T-helper 2 cell treated with Interferon-gamma antibody and Interleukin-4, amounts not matched to agents 5 μg/mL and 100 μg/mL, for 36 hours (primary cell): Measurements from ENCODE around the gene FABP2.
"Not testable (repeated sequence)": the region's sequence is repeated elsewhere in the genome, so short reads cannot be mapped to it uniquely, and the experiment has no call there.

ENCODE experiments used
- DNase-seq: peaks from one replicate; pipeline ENCODE4 v3.0.0; 2021; ENCODE audit warnings: low spot score
- H3K27ac Mint-ChIP-seq: one replicate; pipeline ENCODE4 v1.8.0; 2021; ENCODE audit warnings: mild to moderate bottlenecking, mixed read lengths
- H3K27me3 Mint-ChIP-seq: one replicate; pipeline ENCODE4 v1.8.0; 2021; ENCODE audit warnings: low read depth, mixed read lengths
- H3K36me3 Mint-ChIP-seq: one replicate; pipeline ENCODE4 v1.8.0; 2021; ENCODE audit warnings: low read depth, mixed read lengths
- H3K4me1 Mint-ChIP-seq: one replicate; pipeline ENCODE4 v1.8.0; 2021; ENCODE audit warnings: low read depth, mixed read lengths
- H3K4me3 Mint-ChIP-seq: one replicate; pipeline ENCODE4 v1.8.0; 2022; ENCODE audit warnings: mild to moderate bottlenecking, moderate library complexity, mixed read lengths
- H3K9me3 Mint-ChIP-seq: one replicate; pipeline ENCODE4 v1.8.0; 2021; ENCODE audit warnings: mixed read lengths

The FABP2 gene

DNA sequence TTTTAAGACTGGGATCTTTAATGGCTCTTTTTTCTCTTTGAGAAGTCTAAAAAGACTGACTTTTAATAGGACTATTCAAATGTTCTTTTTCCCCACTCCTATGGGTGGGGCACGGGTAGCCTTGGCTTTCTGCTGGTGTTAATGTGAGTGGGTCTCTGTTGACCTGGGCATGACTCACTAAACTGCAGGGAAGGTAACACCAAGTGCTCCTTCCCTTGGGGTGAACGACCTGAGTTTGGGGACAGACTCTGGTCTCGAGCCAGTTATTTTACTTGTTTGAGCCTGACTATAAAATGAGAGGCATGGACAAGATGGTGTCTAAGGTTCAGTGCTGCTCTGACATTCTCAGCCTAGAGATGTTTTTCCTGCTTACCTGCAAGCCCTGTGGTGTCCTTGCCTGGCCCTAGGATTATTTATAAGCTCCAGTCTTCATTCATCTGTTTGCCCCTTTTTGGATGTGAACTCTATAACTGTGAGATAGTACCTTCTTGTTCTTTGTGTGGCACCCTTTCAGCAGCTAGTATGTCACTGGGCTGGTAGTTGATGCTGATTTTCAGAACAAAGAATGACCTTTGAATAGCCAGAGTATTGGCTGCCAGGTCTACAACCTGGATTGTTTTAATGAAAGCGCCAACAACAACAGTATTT, 14.5 kb upstream of the FABP2 start:
- H3K36me3 Mint-ChIP-seq, H3K27me3 Mint-ChIP-seq, DNase-seq, H3K4me3 Mint-ChIP-seq, H3K9me3 Mint-ChIP-seq, H3K27ac Mint-ChIP-seq, H3K4me1 Mint-ChIP-seq: not testable (repeated sequence)

DNA sequence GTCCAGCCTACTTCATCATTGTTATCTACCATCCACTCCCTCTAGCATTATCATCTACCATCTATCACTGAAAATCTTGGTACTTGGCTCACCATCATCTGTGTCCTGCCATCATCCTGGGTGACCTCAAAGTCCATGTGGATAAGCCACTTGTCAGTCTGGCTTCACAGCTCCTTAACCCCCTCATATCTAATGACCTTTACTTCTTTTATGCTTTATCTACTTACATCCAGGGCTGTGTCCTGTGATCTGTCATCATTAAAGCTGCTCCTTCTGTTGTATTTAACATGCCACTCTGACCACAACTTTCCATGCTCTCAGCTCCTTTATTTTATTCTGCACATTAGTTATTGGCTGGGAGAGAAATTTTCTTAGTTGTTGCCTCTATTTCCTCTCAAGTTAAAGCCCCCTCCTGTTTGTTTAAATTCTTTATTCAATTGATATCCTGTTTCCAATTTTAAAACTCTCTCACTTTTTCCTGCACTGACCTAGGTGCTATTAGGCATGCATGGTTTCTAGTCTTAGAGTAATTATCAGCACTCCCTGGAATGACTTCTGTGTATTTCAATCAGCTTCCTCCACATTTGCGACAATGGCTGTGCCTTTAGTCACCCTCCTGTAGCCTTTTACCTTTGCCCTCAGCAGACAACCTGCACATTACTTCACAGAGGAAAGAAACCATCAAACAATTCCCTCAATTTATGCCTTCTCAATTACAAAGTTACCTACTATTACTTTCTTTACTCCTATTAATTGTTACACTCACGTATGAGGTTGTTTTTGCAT, 8.1 kb upstream of the FABP2 start:
- H3K4me3 Mint-ChIP-seq: no peak overlapping the region
- DNase-seq: no peak
- H3K36me3 Mint-ChIP-seq: no peaks in the 10 kb centered on the region

DNA sequence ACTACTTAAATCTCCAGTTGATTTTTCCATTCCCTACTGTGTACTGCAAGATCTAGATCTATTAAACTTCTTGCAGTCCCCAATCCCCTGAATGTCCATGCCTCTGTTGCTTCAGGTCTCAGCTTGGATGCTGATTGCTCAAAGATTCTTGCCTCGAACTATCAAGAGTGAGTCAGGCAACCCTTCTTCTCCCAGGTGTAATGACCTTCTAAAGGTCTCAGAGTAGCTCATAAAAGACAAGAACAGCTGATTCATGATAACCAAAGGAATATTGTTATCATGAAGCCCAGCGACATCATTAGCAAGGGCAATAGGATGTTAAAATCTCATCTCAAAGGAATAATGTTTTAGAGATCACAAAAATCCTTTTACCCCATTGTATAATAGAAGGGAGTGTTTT, 6.8 kb upstream of the FABP2 start:
- H3K4me1 Mint-ChIP-seq: no peaks in the 10 kb centered on the region

More for the DNA sequence above, 8.1 kb upstream of the FABP2 start:
- peaks cover 3% of the 10 kb centered on the region for H3K27me3 Mint-ChIP-seq
- no peaks in the 10 kb centered on the region for H3K9me3 Mint-ChIP-seq
- no peak overlapping the region for H3K27ac Mint-ChIP-seq
- H3K4me1 Mint-ChIP-seq: no peaks in the 10 kb centered on the region

DNA sequence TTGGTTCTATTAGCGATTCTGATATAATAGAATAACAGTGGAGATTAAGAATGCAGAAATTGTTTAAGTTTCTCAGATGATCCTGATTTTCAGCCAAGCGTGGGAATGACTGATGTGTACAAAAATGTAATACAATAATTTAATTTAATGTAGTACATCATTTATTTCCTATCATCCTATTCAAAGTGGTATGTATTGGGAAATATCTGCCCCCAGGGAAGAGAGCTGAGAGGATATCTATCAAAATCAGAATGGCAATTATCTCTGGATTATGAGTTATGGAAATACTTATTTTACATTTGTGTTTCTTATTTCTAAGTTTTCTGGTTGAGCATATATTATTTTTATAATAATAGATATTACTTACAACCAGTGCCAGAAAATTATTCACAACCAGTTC, 3.9 kb downstream of the FABP2 start:
- no peaks in the 10 kb centered on the region for H3K9me3 Mint-ChIP-seq
- H3K36me3 Mint-ChIP-seq: no peaks in the 10 kb centered on the region
- DNase-seq: no peak
- peaks cover 36% of the 10 kb centered on the region for H3K27me3 Mint-ChIP-seq
- no peak overlapping the region for H3K27ac Mint-ChIP-seq
- H3K4me1 Mint-ChIP-seq: no peaks in the 10 kb centered on the region
- no peak overlapping the region for H3K4me3 Mint-ChIP-seq

More for the DNA sequence above, 6.8 kb upstream of the FABP2 start:
- H3K4me3 Mint-ChIP-seq: no peak overlapping the region
- H3K27me3 Mint-ChIP-seq: peaks cover 3% of the 10 kb centered on the region
- no peak for DNase-seq
- H3K27ac Mint-ChIP-seq: no peak overlapping the region
- H3K9me3 Mint-ChIP-seq: no peaks in the 10 kb centered on the region
- H3K36me3 Mint-ChIP-seq: no peaks in the 10 kb centered on the region

DNA sequence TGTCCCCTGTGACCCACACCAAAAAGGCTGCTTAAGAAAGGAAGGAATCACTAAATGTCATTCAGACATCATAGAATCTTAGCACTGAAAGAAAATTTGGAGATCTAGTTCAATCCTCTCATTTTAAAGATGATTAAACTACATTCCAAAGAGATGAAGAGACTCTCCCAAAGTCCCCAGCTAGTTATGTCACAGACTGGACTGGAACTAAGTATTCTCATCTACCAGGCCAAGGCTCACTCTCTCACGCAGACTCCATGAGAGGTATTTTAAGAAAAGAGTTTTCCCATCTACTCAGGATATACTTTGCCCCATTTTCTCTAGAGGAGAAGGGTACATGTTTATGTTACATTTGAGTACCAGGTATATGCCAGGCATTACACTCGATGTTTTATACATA, 6.9 kb downstream of the FABP2 start:
- DNase-seq: no peak
- Mint-ChIP-seq H3K4me1 (no peaks in the 10 kb centered on the region), H3K36me3 (no peaks in the 10 kb centered on the region), H3K27me3 (peaks cover 29% of the 10 kb centered on the region), H3K4me3 (no peak overlapping the region), H3K9me3 (no peaks in the 10 kb centered on the region), H3K27ac (no peak overlapping the region)

DNA sequence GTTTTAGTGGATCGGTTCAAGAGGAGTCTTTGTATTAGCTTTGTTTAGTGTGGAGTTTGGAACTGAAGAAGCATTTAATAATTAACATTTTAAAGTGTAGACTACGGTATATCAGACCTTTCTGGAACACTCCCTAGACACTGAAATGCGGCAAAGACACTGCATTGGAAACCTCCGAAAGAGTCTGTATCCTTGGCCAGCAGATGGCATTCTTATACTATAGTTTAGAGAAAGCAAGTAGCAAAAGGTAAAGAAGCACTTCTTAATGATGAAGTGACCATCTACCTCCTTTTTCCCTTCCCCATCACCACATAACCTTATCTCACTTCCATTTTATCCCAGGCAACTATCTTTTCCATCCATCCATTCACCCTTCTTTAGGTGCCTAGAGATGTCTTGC, 7.6 kb downstream of the FABP2 start:
- no peak for DNase-seq
- H3K4me1 Mint-ChIP-seq: no peaks in the 10 kb centered on the region
- H3K27ac Mint-ChIP-seq: no peak overlapping the region

DNA sequence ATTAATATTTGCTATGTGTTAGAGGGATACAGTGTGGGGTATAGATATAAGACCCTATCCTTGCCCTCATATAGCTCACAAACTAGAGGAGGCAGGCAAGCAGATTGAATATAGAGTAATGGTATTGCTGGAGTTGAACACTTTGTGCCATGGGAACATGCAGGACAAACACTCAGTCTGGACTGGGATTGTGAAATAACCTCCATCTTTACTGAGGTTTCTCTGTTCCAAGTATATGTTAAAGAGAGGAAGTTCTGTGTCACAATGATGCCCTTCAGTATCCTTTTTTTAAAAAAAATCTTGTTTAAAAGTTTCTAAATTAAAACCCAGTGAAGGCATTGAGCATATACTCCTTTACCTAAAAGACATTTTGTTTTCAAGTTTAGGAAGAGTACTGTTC, 8.7 kb downstream of the FABP2 start:
- Mint-ChIP-seq H3K9me3 (no peaks in the 10 kb centered on the region), H3K4me1 (no peaks in the 10 kb centered on the region), H3K4me3 (no peak overlapping the region), H3K36me3 (no peaks in the 10 kb centered on the region), H3K27me3 (peaks cover 29% of the 10 kb centered on the region), H3K27ac (no peak overlapping the region)
- no peak for DNase-seq

More for the DNA sequence above, 7.6 kb downstream of the FABP2 start:
- Mint-ChIP-seq H3K4me3 (no peak overlapping the region), H3K27me3 (peaks cover 29% of the 10 kb centered on the region), H3K36me3 (no peaks in the 10 kb centered on the region), H3K9me3 (no peaks in the 10 kb centered on the region)

DNA sequence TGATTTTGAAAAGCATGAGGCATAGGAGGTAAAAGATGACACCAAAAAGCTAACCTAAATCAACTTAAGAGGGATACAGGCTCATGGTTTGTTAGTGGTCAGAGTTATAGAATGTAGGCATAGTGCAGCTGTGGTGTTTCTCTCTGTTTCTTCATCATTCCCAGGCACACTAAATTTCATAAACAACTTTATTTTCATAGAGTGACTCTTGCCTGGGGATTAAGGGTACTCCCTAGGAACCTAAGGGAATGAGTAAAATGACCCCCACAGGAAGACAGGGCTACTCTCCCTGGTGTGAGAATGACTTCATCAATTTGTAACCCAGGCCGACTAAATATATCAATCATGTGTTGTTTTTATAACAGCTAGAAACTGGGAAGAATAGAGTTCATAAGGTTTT, 11.1 kb downstream of the FABP2 start:
- H3K4me1 Mint-ChIP-seq: peaks cover 6% of the 10 kb centered on the region
- peaks cover 21% of the 10 kb centered on the region for H3K27me3 Mint-ChIP-seq
- no peak for DNase-seq
- no peaks in the 10 kb centered on the region for H3K36me3 Mint-ChIP-seq
- no peaks in the 10 kb centered on the region for H3K9me3 Mint-ChIP-seq
- H3K4me3 Mint-ChIP-seq: no peak overlapping the region
- H3K27ac Mint-ChIP-seq: no peak overlapping the region

DNA sequence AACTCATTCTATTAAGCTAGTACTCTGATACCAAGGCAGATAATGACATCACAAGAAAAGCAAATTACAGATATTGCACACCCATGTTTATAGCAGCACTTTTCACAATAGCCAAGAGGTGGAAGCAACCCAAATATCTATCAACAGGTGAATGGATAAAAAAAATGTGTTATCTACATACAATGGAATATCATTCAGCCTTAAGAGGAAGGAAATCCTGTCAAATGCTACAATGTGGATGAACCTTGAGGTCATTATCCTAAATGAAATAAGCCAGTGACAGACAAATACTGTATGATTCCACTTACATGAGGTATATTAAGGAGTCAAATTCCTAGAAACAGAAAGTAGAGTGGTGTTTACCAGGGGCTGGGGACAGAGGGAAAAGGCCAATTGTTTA, 14.3 kb downstream of the FABP2 start:
- Mint-ChIP-seq H3K4me1 (peaks cover 6% of the 10 kb centered on the region), H3K4me3 (no peak overlapping the region), H3K27ac (no peak overlapping the region), H3K36me3 (peaks cover 2% of the 10 kb centered on the region), H3K27me3 (peaks cover 12% of the 10 kb centered on the region), H3K9me3 (no peaks in the 10 kb centered on the region)
- DNase-seq: no peak

DNA sequence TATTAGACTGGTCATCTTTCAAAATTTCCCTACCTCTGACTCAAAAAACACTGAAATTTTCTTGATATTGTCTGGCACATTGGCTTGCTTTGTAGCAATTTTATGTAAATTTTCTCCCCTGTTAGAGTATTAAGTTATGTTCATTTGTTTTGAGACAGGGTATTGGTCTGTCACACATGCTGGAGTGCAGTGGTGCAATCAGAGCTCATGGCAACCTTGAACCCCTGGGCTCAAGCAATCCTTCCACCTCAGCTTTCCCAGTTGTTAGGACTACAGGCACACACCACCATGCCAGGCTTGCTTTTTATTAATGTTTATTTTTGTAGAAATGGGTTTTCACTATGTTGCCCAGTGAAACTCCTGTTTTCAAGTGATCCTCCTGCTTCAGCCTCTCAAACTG, 17.5 kb downstream of the FABP2 start:
- Mint-ChIP-seq H3K36me3 (peaks cover 10% of the 10 kb centered on the region), H3K27ac (no peak overlapping the region)

DNA sequence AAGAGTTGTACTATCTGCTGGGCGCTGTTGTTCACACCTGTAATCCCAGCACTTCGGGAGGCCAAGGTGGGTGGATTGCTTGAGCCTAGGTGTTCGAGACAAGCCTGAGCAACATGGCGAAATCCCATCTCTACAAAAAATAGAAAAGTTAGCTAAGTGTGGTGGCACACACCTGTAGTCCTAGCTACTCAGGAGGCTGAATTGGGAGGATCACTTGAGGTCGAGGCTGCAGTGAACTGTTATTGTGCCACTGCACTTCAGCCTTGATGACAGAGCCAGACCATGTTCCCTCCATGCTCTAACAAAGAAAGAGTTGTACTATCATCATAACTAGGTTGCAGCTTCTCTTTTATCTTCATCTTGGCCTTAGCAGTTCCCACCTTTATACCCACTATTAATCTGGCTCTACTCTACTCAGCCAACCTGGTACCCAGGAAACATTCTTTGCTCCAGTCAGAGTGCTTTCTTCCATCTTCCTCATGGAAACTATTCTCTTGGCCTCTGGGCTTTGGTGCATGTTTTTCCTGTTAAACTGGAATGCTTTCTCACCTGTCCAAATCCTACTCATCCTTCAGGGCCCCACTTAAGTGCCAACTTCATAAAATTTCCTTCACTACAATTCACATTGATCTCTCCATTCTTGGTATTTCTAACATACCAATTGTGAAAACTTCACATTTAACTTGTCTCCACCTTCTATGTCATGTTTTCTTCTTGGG, 18.2 kb downstream of the FABP2 start:
- no peak for DNase-seq
- H3K27ac Mint-ChIP-seq: no peak overlapping the region
- no peaks in the 10 kb centered on the region for H3K9me3 Mint-ChIP-seq
- H3K27me3 Mint-ChIP-seq: peaks cover 11% of the 10 kb centered on the region
- peaks cover 19% of the 10 kb centered on the region for H3K4me1 Mint-ChIP-seq
- no peak overlapping the region for H3K4me3 Mint-ChIP-seq
- peaks cover 16% of the 10 kb centered on the region for H3K36me3 Mint-ChIP-seq

More for the DNA sequence above, 17.5 kb downstream of the FABP2 start:
- no peaks in the 10 kb centered on the region for H3K9me3 Mint-ChIP-seq
- peaks cover 13% of the 10 kb centered on the region for H3K4me1 Mint-ChIP-seq
- H3K4me3 Mint-ChIP-seq: no peak overlapping the region
- DNase-seq: no peak
- peaks cover 11% of the 10 kb centered on the region for H3K27me3 Mint-ChIP-seq

DNA sequence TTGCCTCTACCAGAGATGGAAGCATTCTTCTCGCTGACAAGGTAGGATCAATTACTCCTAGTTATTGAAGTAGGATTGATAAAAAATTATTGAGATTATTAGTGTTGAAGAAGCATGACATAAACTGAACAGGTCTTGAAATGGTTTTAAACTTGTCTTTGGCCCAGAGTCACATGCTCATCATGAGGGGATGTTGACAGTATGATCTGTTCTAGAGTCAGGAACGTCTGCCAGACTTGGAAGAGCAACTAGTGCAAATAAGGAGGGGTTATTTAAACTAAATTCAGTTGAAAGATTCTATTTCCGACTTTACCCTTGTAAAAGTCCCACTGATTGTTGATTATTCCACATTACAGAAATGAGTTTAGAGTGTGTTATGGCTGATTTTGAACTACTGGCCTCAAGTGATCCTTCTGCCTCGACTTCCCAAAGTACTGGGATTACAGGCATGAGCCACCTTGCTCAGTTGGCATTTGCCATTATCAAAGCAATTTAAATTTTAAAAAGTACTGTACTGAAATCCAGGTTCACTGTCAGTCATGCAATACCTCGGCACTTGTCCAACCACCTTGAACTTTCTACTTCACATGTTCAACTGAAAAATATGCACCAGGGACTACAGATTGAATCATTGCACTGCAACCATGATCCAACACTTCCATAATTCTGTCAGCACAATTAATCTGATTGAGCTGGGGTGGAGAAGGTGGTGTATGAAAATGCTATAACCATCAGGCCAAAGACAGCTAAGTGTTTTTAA, 19.7 kb downstream of the FABP2 start:
- no peak for DNase-seq
- Mint-ChIP-seq H3K27ac (no peak overlapping the region), H3K36me3 (peaks cover 24% of the 10 kb centered on the region), H3K4me1 (peaks cover 27% of the 10 kb centered on the region), H3K9me3 (no peaks in the 10 kb centered on the region), H3K27me3 (peaks cover 11% of the 10 kb centered on the region), H3K4me3 (no peak overlapping the region)

DNA sequence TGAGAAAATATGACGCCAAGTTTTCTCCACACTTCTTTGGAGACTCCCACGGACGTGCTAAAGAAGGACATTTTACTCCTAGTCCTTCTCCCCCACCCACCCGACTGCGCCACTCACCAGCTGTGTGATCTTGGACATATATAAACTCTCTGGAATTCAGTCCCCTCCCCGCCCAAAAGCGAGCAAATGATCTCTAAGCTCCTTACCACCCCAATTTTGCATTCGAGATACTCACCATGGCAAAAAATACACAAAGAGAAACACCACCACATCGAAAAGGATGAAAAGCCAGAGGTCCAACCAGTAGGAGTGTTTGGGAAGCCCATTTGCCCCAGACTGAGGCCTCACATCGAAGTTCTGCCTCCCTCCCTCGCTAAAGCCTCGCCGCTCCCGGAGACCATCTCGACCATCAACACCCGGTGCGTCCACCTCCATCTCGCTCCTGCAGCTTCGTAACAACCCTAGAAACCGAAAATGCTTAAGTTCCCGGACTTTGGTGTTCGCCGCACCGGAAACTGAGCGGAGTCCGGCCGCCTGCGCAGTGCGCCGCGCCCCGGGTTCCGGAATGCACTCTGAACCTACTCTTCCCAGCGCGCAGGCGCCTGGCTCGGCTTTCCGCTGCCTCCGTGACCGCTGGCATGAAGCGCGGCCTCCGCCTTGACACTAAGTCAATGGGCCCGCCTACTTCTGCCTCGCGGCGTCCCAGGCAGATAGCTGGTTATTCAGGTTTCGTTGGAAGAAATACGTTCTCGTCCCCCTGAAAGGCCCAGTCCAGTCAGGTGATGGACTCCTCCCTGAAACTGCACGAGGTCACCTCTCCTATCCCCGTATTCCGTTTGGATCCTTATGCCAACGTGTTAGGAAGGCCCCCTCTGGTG, 21.6 kb downstream of the FABP2 start:
- peaks cover 4% of the 10 kb centered on the region for H3K9me3 Mint-ChIP-seq
- H3K4me3 Mint-ChIP-seq: peak overlapping the region; percentile 96
- H3K36me3 Mint-ChIP-seq: peaks cover 38% of the 10 kb centered on the region
- DNase-seq: peak; percentile 96
- peaks cover 11% of the 10 kb centered on the region for H3K27me3 Mint-ChIP-seq
- peaks cover 25% of the 10 kb centered on the region for H3K4me1 Mint-ChIP-seq
- H3K27ac Mint-ChIP-seq: peak overlapping the region; percentile 99
